OCI-M2 (cell line): ENCODE results near the gene TPK1.

Experiments
- DNase-seq: peaks from one replicate; lab custom pipeline; 2025; ENCODE audit not compliant: unreplicated experiment; lab: John Stamatoyannopoulos, UW

Gene TPK1

DNA sequence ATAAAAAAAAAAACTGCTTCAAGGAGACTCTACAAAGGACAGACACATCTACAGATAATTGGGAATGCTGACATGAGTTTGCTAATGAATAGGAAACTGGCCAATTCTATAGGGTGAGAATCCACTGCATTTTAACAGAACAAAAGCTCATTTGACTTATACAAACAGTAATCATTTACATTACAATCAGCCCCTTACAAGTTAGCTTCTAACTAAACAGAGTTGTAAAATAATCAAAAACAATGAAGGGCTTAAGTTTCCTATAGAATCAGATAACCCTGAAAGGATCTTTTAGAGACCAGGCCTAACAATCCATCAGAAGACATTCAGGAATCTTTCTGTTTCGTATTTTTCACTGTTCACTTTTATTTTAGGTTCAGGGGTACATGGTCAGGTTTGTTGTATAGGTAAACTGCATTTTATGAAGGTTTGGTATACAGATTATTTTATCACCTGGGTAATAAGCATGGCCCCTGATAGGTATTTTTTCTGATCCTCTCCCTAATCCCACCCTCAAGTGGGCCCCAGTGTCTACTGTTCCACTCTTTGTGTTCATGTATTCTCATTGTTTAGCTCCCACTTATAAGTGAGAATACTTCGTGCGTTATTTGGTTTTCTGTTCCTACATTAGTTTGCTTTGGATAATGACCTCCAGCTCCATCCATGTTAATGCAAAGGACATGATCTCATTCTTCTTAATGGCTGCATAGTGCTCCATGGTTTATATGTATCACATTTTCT lies 301.0 kb downstream of the TPK1 start:
- no peak for DNase-seq

DNA sequence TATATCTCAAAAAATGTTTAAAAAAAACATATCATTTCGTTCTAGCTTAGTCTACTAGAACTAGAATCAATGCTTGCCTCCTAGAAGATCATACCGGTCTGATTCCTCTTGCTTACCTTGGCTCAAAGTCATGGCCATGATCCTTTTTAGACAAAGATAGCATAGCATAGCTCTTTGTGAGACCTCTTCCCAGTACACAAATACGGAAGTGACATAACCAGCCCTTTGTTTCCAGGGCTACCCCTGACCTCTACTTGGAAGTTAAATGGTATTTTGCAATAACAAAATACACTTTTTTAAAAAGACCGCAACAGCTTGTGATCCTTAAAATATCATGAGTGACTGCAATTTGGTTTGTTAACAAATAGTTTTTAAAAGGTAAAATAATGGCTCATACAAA lies 301.7 kb downstream of the TPK1 start:
- DNase-seq, result no peak

DNA sequence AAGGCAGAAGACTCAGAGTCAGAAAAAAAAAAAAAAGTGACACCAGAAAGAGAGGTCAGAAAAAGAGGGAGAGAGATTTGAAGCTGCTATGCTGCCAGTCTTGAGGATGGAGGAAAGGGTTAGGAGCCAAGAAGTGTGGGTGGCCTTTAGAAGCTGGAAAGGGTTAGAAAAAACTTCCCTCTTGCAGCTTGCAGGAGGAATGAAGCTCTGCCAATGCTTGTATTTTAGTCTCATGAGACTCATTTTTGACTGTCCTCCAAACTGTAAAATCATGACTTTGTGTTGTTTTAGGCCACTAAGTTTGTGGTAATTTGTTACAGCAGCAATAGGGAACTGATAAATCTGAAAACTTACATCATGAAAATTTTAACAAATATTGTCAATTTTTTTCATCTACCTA lies 304.7 kb downstream of the TPK1 start:
- DNase-seq, result no peak

DNA sequence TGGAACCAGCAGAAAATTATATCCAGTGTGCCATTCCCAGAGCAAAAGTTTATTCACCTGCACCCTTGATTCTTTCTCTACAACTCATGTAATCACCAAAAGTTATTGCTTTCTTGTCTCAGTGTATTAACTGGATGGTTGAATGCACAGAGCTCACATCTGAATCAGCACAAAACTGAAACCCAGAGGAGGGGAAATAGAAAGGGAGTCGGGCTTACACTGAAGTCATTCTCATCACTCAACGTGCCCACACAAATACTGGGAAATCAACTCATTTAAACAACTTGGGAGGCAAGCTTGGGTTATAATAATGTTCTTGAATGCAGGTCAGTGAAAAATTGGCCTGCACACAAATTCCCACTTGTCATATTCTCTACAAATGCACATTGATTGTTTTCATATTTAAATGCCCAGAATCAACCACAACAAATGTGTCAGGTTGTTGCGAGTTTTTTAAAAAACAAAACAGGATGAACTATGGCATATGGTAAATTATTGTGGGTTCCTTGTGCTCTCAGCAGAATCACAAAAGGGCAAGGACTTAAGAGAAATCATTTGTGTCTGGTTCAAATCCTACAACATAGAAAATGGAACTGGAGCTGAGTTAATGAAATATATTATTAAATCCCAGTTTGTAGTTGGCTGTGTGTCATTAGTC lies 306.5 kb downstream of the TPK1 start:
- DNase-seq, result no peak

DNA sequence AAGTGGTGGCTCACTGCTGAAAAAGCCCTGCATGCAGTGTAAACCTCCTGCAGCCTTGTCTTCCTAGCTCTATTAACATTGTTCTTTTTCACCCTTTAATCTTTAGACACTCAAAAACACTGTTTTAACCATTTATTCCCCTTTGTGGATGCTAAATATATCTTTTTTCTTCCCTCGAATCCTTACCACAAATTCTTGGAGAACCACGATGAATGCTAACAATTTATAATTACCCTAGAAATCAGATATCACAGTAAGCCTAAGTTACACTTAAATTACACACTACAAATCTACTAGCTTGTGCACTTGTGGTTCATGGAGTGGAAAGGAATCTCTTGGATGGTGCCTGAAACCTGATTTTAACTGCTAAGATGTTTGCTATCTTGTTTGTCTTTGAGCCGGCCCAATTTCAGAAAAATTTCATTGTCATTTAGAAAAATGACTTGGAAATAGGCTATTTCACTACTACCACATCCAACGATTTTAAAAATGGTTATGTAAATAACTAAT lies 307.3 kb downstream of the TPK1 start:
- DNase-seq, result no peak

DNA sequence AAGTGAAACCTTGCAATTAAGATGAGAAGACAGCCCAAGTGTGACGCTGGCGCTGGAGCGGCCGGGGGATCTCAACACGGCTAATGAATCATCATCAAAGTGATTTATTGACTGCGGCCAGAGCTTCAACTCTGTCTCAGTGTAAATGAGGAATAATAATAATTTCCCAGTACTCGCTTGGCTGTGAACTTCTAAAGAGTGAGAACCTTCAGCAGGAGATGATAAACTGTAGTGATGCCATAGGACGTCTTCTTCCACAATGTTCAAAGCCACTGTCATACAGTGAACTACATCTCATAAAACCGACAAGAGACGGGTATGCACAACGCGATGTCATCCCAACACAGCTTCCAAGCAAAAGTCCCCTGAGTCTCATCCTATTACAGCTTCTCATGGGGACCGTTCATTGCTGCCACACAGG lies 308.8 kb downstream of the TPK1 start:
- no peak for DNase-seq

DNA sequence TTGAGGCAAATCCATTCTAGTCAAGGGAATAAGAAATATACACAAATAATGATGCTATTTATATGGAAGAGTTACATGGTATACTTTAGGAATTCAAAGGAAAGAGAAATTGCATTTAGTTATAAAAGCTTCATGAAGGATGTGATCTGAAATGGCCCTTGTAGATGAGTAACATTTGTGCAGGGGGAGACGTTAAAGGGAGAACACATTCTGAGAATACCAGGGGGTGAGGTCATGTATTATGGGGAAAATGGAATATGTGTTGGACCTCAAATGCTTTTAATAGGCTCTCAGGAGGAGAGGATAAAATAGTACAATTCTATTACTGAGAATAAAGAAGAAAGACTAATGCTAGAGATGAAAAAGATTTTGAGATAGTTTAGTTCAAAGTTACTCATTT lies 309.9 kb downstream of the TPK1 start:
- no peak for DNase-seq

DNA sequence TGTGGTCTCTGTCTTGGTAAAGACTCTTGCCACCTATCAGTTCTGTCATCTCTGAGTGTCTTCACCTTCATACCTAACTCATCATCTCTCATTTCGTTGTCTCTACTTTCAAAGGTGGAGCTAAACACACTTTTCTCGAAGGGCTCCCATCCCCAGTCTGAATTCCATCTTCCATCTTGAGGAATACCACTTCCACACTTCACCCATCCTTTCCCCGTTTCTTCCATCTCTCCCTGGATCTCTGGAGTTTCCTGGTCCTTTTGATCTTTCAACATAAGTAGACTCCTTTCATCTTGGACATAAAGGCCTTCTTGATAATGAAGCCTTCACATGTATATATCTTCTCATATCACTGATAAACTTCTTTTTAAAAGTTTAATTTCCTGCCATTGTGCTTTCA lies 311.6 kb downstream of the TPK1 start:
- DNase-seq, result no peak

DNA sequence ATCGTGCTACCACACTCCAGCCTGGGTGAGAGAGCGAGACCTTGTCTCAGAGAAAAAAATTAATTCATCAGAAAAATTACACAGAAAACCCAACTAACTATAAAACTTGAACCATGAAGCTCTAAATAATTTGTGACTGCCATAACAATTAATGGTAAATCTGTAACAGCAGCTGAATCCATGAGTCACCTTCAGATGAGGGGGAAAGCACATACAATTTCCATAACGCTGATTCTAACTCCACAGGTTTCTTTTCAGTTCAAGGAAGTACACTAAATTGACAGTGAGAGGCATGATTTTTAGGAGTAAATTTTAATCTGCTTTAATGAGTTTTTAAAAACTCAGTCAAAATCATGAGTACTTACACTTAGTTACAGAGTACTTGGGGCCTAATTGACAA lies 312.2 kb downstream of the TPK1 start:
- DNase-seq, result no peak

DNA sequence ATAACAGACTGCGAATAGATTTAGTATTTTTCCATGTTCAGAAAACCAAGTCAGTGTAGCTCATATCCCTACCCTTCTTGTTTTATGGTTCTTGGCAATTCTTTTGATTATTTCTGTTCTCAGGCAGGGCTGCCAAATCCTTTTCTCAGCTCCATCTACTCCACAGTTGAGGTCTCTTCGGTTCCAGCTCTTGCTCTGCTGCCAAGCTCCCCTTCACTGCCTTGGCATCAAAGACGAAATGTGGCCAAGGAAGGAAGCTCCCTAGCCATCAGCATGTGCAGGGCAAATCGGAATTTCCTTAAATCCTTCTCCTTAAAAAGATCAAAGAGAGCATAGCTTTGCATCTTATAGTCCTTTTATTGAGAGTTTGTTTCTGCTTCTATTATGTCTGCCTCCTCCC lies 315.9 kb downstream of the TPK1 start:
- DNase-seq, result no peak

DNA sequence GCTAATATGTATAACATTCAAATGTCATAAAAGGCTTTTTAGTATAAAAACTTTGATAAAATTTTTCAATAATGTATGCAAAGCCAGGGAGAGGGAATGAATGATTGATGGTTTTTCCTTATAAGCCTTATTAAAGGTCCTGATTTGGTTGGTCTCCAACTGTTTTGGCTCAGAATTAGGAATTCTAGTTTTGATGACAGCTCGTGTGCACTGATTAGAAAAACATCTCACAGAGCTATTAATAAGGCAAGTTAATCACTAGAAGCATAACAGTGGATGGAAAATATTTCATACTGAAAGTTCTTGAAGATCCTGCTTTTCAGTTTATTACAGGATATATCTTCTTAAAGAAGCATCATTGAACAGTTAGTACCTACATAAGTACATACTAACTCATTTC lies 317.5 kb downstream of the TPK1 start:
- DNase-seq, result no peak

DNA sequence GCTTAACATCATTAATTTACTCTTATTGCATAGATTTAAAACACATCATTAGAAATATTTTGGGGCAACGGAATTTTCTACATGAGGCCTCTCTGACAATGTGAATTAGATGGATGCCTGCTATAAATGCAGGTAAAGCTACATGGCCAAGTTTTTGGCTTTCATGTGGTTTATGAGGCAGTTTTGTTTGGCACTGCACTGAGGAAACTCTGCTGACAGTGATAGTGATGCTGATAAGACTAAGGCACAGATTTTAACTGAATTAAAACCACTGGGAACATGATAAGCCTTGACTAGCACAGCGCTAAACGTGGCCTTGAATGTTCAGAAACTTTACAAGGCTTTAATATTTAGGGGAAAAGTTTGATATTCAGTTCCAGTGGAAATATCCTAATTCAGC lies 318.1 kb downstream of the TPK1 start:
- no peak for DNase-seq

DNA sequence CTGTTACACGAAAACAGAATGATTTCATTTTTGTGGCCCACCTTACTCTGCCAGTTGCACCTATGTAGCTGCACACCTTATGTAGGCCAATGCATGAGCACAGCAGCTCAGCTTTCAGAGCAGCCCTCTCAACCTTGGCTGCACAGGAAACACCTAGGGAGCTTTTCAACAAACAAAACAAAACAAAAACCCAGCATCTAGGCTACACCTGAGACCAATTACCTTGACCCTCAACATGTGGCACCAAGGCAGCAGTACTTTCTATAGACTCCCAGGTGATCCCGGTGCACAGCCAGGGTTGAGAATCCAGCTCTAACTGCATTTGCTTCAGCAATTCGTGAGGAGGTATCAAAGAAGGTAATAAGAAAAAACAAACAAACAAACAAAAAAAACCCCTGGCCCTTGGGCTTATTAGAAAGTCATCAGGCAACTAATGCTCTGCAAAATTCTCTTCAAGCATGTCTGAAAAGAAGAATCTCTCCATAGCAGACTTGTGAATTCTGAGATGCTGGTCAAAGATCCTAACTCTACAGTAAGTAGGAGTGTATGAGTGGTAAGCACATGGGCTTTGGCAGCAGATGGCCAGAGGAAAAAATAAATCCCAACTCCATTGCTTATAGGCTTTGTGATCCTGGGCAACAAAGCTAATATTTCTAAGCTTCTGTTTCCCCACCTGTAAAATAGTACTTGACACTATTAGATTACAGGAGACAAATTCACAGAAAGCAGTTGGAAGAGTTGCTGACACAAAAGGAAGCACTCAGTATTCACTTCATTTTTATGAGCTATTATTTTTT lies 318.9 kb downstream of the TPK1 start:
- DNase-seq, result no peak

DNA sequence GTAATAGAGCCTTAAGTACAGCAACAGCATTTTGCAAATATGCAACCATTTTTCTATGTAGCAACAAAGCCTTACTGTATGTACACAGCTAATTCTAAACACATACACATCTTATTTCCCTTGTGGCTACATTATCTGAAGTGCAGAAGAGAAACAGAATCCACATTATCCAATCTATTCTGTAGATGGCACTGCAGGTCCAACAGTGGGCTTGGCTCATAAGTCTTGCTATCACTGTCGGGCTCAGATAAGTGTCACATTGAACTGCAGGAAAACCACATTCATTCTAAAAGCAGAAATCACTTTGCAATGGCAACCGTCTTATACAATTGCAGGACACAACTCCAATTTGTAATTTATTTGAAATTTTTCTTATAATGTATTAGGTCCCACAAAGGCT lies 322.5 kb downstream of the TPK1 start:
- peak; percentile 46 for DNase-seq

DNA sequence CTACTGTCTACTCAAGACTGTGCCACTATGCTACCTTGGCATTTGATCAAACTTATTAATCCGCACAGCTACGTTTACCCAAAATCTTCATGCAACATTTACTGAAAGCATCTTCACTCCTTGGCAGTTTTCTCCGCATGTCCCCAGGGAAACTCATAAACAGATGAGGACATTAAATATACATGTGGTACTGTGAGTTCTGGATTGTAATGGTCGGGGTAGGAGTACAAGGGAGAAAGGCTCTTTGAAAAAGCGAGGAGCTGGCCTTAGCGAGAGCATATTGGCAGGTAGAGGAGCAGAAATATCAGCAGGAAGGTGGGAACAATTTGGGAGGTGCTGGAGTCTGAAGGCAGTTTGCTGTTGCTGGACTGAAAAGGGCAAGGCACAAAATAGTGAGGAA lies 325.2 kb downstream of the TPK1 start:
- DNase-seq, result no peak

DNA sequence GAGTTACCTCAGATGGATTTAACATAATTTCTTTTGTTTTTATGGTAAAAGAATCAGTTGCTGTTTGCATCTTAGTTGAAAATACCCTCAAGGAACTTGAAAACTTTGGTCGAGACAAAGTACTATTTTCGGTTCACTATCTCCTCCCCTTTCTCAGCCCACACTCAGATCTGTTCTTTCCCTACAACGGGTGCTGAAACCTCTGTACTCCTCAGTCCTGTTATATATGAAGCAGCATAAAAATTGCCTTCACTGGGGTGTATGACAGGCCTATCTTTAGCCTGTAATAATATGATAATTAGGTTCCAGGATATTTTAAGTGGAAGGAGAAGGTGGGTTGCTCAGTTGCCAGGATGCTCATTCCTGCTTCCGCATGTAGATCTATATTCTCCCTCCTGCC lies 327.2 kb downstream of the TPK1 start:
- DNase-seq, result no peak

DNA sequence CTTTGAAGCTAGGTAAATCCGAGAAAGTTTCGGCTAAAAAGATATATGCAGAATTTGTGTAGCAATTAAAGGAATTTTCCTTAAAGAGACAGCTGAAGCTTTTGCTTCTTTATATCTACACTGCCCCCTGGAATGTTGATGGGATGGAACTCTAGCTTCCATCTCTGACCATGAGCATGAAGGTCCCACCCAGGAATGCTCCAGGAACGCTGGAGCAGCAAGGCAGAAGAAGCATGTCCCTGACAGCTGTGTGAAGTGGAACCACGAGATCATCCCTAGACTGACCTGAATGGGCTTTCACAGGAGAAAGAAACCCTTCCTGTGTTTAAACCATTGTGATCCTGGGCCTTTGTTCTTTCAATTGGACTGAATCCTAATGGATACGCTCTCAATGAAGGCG lies 332.6 kb downstream of the TPK1 start:
- no peak for DNase-seq

DNA sequence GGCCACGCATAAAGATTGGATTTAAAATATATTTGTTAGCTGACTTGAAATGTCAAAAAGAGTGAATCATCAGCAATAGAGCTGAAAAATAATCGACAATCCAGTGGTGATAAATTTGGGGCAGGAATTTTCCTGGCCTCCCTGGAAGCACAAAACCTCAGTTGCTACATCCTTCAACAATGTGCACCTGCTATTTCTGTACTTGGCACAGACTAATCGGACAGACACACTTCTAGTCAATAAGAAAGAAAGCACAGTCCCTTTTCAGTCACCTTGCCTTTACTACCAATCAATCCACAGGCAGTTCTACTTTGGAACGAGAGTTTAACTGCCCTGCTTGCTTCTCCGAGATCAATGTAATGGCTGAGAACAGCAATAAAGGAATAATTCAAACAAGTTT lies 335.6 kb downstream of the TPK1 start:
- DNase-seq, result no peak

DNA sequence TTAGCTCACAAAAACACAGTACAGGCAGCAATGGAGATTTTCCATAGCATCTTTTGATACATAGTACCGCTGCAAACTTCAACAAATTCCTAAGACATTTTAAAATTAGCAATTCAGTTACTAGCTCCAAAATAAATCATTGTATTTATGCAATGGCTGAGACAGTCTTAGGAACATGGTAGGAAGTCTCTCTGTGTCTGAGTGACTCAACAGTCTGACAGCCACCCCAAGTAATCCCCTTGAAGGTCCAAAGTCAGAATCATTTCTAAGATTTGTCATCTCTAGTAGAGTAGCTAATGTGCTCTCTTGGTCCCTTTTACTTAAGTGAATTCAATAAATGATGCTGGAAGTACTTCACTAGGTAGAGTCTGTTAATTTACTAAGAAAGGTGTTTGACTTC lies 338.6 kb downstream of the TPK1 start:
- DNase-seq, result no peak

DNA sequence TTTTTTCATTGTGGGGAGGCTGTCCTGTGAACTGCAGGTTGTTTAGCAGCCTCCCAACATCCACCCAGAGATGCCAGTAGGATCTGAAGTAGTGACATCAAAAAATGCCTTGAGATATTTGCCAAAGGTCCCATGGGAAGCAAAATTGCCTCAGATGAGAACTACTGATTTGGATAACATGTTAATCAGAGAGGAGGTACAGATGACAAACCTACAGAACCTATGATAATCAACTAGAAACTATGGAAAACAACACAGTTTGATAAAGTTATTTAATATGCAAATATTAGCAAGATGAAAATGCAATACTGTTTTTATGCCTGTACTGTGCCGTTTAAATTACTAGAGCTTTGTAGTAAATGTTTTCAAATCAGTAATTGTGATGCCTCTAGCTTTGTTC lies 341.5 kb downstream of the TPK1 start:
- no peak for DNase-seq

DNA sequence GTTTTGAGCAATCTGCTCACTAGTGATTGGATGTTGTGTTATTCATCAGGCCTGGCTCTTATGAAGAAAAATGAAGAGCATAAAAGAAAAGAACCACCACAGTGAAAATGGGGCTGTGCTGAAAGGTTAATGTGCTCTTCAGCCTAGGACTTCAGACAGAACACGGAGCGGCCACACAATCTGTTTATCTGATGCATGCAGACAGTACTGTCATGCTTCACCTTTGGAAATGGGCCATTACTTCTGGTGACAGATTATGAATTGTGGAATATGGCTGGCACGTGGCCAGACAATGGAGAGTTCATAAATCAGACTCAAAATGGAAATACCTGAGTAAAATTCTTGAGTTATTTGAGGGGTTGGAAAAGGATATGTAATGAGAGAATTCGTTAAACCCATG lies 346.3 kb downstream of the TPK1 start:
- DNase-seq, result no peak

DNA sequence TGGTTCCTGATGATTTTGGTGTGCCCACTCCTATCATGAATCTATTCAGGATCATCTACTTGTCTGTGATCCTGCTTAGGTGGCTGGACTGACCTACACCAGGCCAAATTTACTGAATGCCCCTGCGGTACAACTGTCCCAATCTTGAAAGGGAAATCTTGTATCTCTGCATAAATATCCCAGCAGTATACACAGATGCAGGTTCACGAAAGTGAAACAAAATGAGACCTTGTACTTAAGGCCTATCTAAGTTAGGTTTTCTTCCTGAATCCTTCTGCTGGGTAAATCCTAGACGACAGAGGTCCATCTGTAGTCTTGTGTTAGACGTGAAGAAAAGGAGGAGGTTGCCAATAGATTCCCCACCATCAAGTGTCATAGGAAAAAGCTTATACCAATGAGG lies 346.9 kb downstream of the TPK1 start:
- DNase-seq, result no peak
